Measurements from ENCODE around the gene CNTF.
A peak's percentile ranks its signal among the peaks of the same experiment; 100 is the strongest.

The CNTF gene

GRCh38 chr11:58641341-58641740 is 18.9 kb downstream of the CNTF start:
- no peak for TF ChIP-seq Cebpa-rat (IDR thresholded peaks at IDR 0.05)
- no peak overlapping the region for H3K4me3 ChIP-seq
- H3K4me1 ChIP-seq: peaks cover 11 to 54% (median 13%) of the 10 kb centered on the region in 10 experiments; a peak in 17 of 20 replicates
- no peaks in the 10 kb centered on the region for H4K20me1 ChIP-seq
- H3K9me3 ChIP-seq (replicated peaks in 1 of 11): peaks cover 18 to 20% (median 19%) of the 10 kb centered on the region in 11 experiments
- H3K4me2 ChIP-seq: peak overlapping the region in 3 of 11 experiments; percentile 67 to 87 (median 78); a peak in 5 of 22 replicates
- peaks cover 0 to 12% (median 0%) of the 10 kb centered on the region in 11 experiments; a peak in 5 of 22 replicates for H3K36me3 ChIP-seq
- 0 out of 22 replicates have a peak overlapping the region, but pooled peaks of 1 of the 11 experiments have one; percentile 70 for H3K9ac ChIP-seq
- H3K27me3 ChIP-seq: no peaks in the 10 kb centered on the region
- H3K27ac ChIP-seq: peak overlapping the region in 2 of 11 experiments; percentile 76 to 81; a peak in 3 of 22 replicates

GRCh38 chr11:58641803-58642581 is 19.5 kb downstream of the CNTF start:
- Histone ChIP-seq H3K4me1 (peaks cover 15 to 55% (median 18%) of the 10 kb centered on the region in 10 experiments), H3K9ac (no peak overlapping the region), H3K27ac (peak overlapping the region in 2 of 11 experiments; percentile 76 to 81; a peak in 2 of 22 replicates), H3K27me3 (no peaks in the 10 kb centered on the region), H4K20me1 (no peaks in the 10 kb centered on the region), H3K4me2 (peak overlapping the region in 1 of 11 experiments; percentile 78; a peak in 2 of 22 replicates), H3K9me3 (replicated peaks in 1 of 11) (peaks cover 22 to 26% (median 24%) of the 10 kb centered on the region in 11 experiments), H3K36me3 (peaks cover 0 to 12% (median 0%) of the 10 kb centered on the region in 11 experiments; a peak in 5 of 22 replicates), H3K4me3 (no peak overlapping the region)
- no peak for TF ChIP-seq Cebpa-rat (IDR thresholded peaks at IDR 0.05)

- H3K9me3 ChIP-seq (replicated peaks in 1 of 11): peaks cover 23 to 46% (median 33%) of the 10 kb centered on the region in 11 experiments
- peaks cover 0 to 12% (median 0%) of the 10 kb centered on the region in 11 experiments; a peak in 5 of 22 replicates for H3K36me3 ChIP-seq
- no peak overlapping the region for H3K9ac ChIP-seq
- H3K4me3 ChIP-seq: peak overlapping the region in 2 of 10 experiments; percentile 4 to 12; a peak in 2 of 20 replicates
- H3K27ac ChIP-seq: no peak overlapping the region
- H4K20me1 ChIP-seq: no peaks in the 10 kb centered on the region
- H3K4me1 ChIP-seq: peaks cover 7 to 34% (median 13%) of the 10 kb centered on the region in 10 experiments
- H3K27me3 ChIP-seq: no peaks in the 10 kb centered on the region
- TF ChIP-seq Cebpa-rat (IDR thresholded peaks at IDR 0.05): no peak
- no peak overlapping the region for H3K4me2 ChIP-seq
These were observed 23.4 kb downstream of the CNTF start for GRCh38 chr11:58645854-58646253.

GRCh38 chr11:58647141-58647699 is 24.8 kb downstream of the CNTF start:
- Histone ChIP-seq H4K20me1 (no peaks in the 10 kb centered on the region), H3K4me3 (no peak overlapping the region), H3K9ac (no peak overlapping the region), H3K4me2 (peak overlapping the region in 9 of 11 experiments; percentile 44 to 72 (median 56); a peak in 17 of 22 replicates), H3K4me1 (peaks cover 6 to 21% (median 11%) of the 10 kb centered on the region in 10 experiments; a peak in 18 of 20 replicates), H3K9me3 (replicated peaks in 1 of 11) (peaks cover 23 to 49% (median 33%) of the 10 kb centered on the region in 11 experiments), H3K27me3 (no peaks in the 10 kb centered on the region), H3K36me3 (peaks cover 0 to 12% (median 0%) of the 10 kb centered on the region in 11 experiments; a peak in 5 of 22 replicates), H3K27ac (no peak overlapping the region)
- no peak for TF ChIP-seq Cebpa-rat (IDR thresholded peaks at IDR 0.05)

GRCh38 chr11:58647866-58648265 is 25.4 kb downstream of the CNTF start:
- H3K4me2 ChIP-seq: peak overlapping the region in 4 of 11 experiments; percentile 53 to 72 (median 63); a peak in 4 of 22 replicates
- H3K9ac ChIP-seq: no peak overlapping the region
- H3K36me3 ChIP-seq: peaks cover 0 to 12% (median 0%) of the 10 kb centered on the region in 11 experiments; a peak in 5 of 22 replicates
- H4K20me1 ChIP-seq: no peaks in the 10 kb centered on the region
- H3K27ac ChIP-seq: no peak overlapping the region
- H3K4me3 ChIP-seq: no peak overlapping the region
- H3K9me3 ChIP-seq (replicated peaks in 1 of 11): peaks cover 23 to 49% (median 33%) of the 10 kb centered on the region in 11 experiments
- no peaks in the 10 kb centered on the region for H3K27me3 ChIP-seq
- peaks cover 6 to 15% (median 11%) of the 10 kb centered on the region in 10 experiments; a peak in 18 of 20 replicates for H3K4me1 ChIP-seq
- TF ChIP-seq Cebpa-rat (IDR thresholded peaks at IDR 0.05): no peak

- Histone ChIP-seq H3K4me1 (peaks cover 6 to 15% (median 11%) of the 10 kb centered on the region in 10 experiments; a peak in 18 of 20 replicates), H3K36me3 (peaks cover 0 to 12% (median 0%) of the 10 kb centered on the region in 11 experiments; a peak in 5 of 22 replicates), H3K9ac (no peak overlapping the region), H3K9me3 (replicated peaks in 1 of 11) (peaks cover 22 to 49% (median 30%) of the 10 kb centered on the region in 11 experiments), H3K27me3 (no peaks in the 10 kb centered on the region), H3K4me3 (no peak overlapping the region), H3K4me2 (no peak overlapping the region), H4K20me1 (no peaks in the 10 kb centered on the region), H3K27ac (no peak overlapping the region)
- TF ChIP-seq Cebpa-rat (IDR thresholded peaks at IDR 0.05): no peak
These were observed 27.2 kb downstream of the CNTF start for GRCh38 chr11:58649623-58650022.

- TF ChIP-seq Cebpa-rat (IDR thresholded peaks at IDR 0.05): no peak
- peaks cover 14 to 40% (median 22%) of the 10 kb centered on the region in 11 experiments for H3K9me3 ChIP-seq (replicated peaks in 1 of 11)
These were observed 28.0 kb downstream of the CNTF start for GRCh38 chr11:58650496-58650895.

GRCh38 chr11:58652726-58653280 is 30.3 kb downstream of the CNTF start:
- no peak overlapping the region for H3K4me2 ChIP-seq
- H3K36me3 ChIP-seq: no peaks in the 10 kb centered on the region
- no peaks in the 10 kb centered on the region for H3K27me3 ChIP-seq
- H4K20me1 ChIP-seq: no peaks in the 10 kb centered on the region
- H3K9me3 ChIP-seq (replicated peaks in 1 of 11): peaks cover 0 to 23% (median 8%) of the 10 kb centered on the region in 11 experiments; a peak in 14 of 22 replicates
- H3K4me3 ChIP-seq: no peak overlapping the region
- H3K4me1 ChIP-seq: peaks cover 0 to under 1% (median 0%) of the 10 kb centered on the region in 10 experiments; a peak in 1 of 20 replicates
- no peak for TF ChIP-seq Cebpa-rat (IDR thresholded peaks at IDR 0.05)
- H3K9ac ChIP-seq: no peak overlapping the region
- no peak overlapping the region for H3K27ac ChIP-seq

More at GRCh38 chr11:58650496-58650895, 28.0 kb downstream of the CNTF start:
- H4K20me1 ChIP-seq: no peaks in the 10 kb centered on the region
- no peak overlapping the region for H3K9ac ChIP-seq
- peaks cover 0 to 6% (median 0%) of the 10 kb centered on the region in 11 experiments; a peak in 5 of 22 replicates for H3K36me3 ChIP-seq
- H3K4me2 ChIP-seq: peak overlapping the region in 1 of 11 experiments; percentile 36; a peak in 1 of 22 replicates
- no peak overlapping the region for H3K27ac ChIP-seq
- peaks cover 6 to 15% (median 11%) of the 10 kb centered on the region in 10 experiments; a peak in 18 of 20 replicates for H3K4me1 ChIP-seq
- H3K27me3 ChIP-seq: no peaks in the 10 kb centered on the region
- no peak overlapping the region for H3K4me3 ChIP-seq

Measured in BLaER1 treated with 17β-estradiol and CSF1 and Interleukin-3, amounts not matched to agents 10 nM and 100 nM (cell line).